Measurements from ENCODE around the gene LRRFIP2.
"Not testable (repeated sequence)": the region's sequence is repeated elsewhere in the genome, so short reads cannot be mapped to it uniquely, and the experiment has no call there.

Gene LRRFIP2

GRCh38 chr3:37143821-37144220 is 30.6 kb downstream of the LRRFIP2 start:
- no peak for DNase-seq (ENCODE audit: low read depth in 2 of 2)

- no peak for DNase-seq (ENCODE audit: low read depth in 2 of 2)
Measured at GRCh38 chr3:37141676-37142075, 32.7 kb downstream of the LRRFIP2 start.

- no peak for DNase-seq (ENCODE audit: low read depth in 2 of 2)
Measured at GRCh38 chr3:37140899-37141541, 33.4 kb downstream of the LRRFIP2 start.

GRCh38 chr3:37139567-37140052 is 34.8 kb downstream of the LRRFIP2 start:
- no peak for DNase-seq (ENCODE audit: low read depth in 2 of 2)

GRCh38 chr3:37138816-37139215 is 35.6 kb downstream of the LRRFIP2 start:
- no peak for DNase-seq (ENCODE audit: low read depth in 2 of 2)

GRCh38 chr3:37137516-37137915 is 36.9 kb downstream of the LRRFIP2 start:
- no peak for DNase-seq (ENCODE audit: low read depth in 2 of 2)

- no peak for DNase-seq (ENCODE audit: low read depth in 2 of 2)
Measured at GRCh38 chr3:37136067-37136466, 38.3 kb downstream of the LRRFIP2 start.

- no peak for DNase-seq (ENCODE audit: low read depth in 2 of 2)
Measured at GRCh38 chr3:37135561-37135960, 38.8 kb downstream of the LRRFIP2 start.

GRCh38 chr3:37132334-37132733 is 42.0 kb downstream of the LRRFIP2 start:
- DNase-seq (ENCODE audit: low read depth in 2 of 2): no peak

GRCh38 chr3:37131860-37132144 is 42.6 kb downstream of the LRRFIP2 start:
- DNase-seq (ENCODE audit: low read depth in 2 of 2): no peak

GRCh38 chr3:37130984-37131859 is 43.2 kb downstream of the LRRFIP2 start:
- DNase-seq (ENCODE audit: low read depth in 2 of 2): no peak

- DNase-seq (ENCODE audit: low read depth in 2 of 2): no peak
Measured at GRCh38 chr3:37130448-37130847, 43.9 kb downstream of the LRRFIP2 start.

- no peak for DNase-seq (ENCODE audit: low read depth in 2 of 2)
Measured at GRCh38 chr3:37129871-37130270, 44.5 kb downstream of the LRRFIP2 start.

GRCh38 chr3:37127340-37127739 is 47.0 kb downstream of the LRRFIP2 start:
- DNase-seq (ENCODE audit: low read depth in 2 of 2): no peak

GRCh38 chr3:37126856-37127255 is 47.5 kb downstream of the LRRFIP2 start:
- no peak for DNase-seq (ENCODE audit: low read depth in 2 of 2)

GRCh38 chr3:37125195-37126073 is 48.9 kb downstream of the LRRFIP2 start:
- no peak for DNase-seq (ENCODE audit: low read depth in 2 of 2)

GRCh38 chr3:37124435-37124834 is 49.9 kb downstream of the LRRFIP2 start:
- no peak for DNase-seq (ENCODE audit: low read depth in 2 of 2)

- no peak for DNase-seq (ENCODE audit: low read depth in 2 of 2)
Measured at GRCh38 chr3:37123292-37123691, 51.1 kb downstream of the LRRFIP2 start.

- DNase-seq (ENCODE audit: low read depth in 2 of 2): not testable (repeated sequence)
Measured at GRCh38 chr3:37122069-37122468, 52.3 kb downstream of the LRRFIP2 start.

- DNase-seq (ENCODE audit: low read depth in 2 of 2): no peak
Measured at GRCh38 chr3:37118163-37118562, 56.2 kb downstream of the LRRFIP2 start.

GRCh38 chr3:37117548-37117947 is 56.8 kb downstream of the LRRFIP2 start:
- DNase-seq (ENCODE audit: low read depth in 2 of 2): no peak

- no peak for DNase-seq (ENCODE audit: low read depth in 2 of 2)
Measured at GRCh38 chr3:37116998-37117397, 57.4 kb downstream of the LRRFIP2 start.

Data from stimulated activated CD8-positive, alpha-beta memory T cell treated with anti-CD3 and anti-CD28 coated beads, Interleukin-15, amount 100 ng/mL, for 4 hours (primary cell).